Heart left ventricle (tissue), 16 donors: Measurements from ENCODE around the gene ETV4. TPM values are rescaled to one million over a fixed set of nuclear protein-coding genes. Genes with fewer than 3 reads are reported as not detected.

ENCODE experiments used
- ATAC-seq, 4 donors: fragments of 200-7000 bp; cut with Tn5 transposase; one replicate each; pipeline ENCODE4 v1.9.1; 2020 to 2022; ENCODE audit warnings: moderate library complexity in 4 of 4, mild to moderate bottlenecking in 3 of 4, moderate number of reproducible peaks in 1 of 4
- DNase-seq, 5 donors: peaks; one replicate each; pipeline ENCODE4 v3.0.0-alpha.2; 2020
- H3K27ac ChIP-seq, 12 donors: fragments of 200-600 bp; sonication (generic) in 4 of 12; one replicate each; pipeline versions ENCODE4 v1.5.0 to v1.8.0; 2016 to 2022; ENCODE audit warnings: mild to moderate bottlenecking in 2 of 12
- H3K27me3 ChIP-seq, 9 donors: fragments of 200-600 bp; sonication (generic) in 2 of 9; one replicate each; pipeline versions ENCODE4 v1.5.1 to v1.8.0; 2016 to 2022; ENCODE audit warnings: mild to moderate bottlenecking in 3 of 9
- H3K36me3 ChIP-seq, 9 donors: fragments of 200-600 bp; sonication (generic) in 2 of 9; one replicate each; pipeline versions ENCODE4 v1.5.0 to v1.8.0; 2018 to 2022; ENCODE audit warnings: mild to moderate bottlenecking in 2 of 9
- H3K4me1 ChIP-seq, 12 donors: fragments of 200-600 bp; sonication (generic) in 4 of 12; one replicate each; pipeline versions ENCODE4 v1.5.0 to v1.8.0; 2016 to 2022; ENCODE audit warnings: mild to moderate bottlenecking in 3 of 12
- H3K4me3 ChIP-seq, 12 donors: fragments of 200-600 bp; sonication (generic) in 4 of 12; one replicate each; pipeline versions ENCODE4 v1.5.0 to v1.8.0; 2017 to 2022; ENCODE audit warnings: mild to moderate bottlenecking in 9 of 12, moderate library complexity in 4 of 12
- H3K9me3 ChIP-seq, 12 donors: fragments of 200-600 bp; sonication (generic) in 4 of 12; one replicate each; pipeline versions ENCODE4 v1.5.0 to v1.8.0; 2016 to 2022; ENCODE audit warnings: mild to moderate bottlenecking in 1 of 12
- CTCF ChIP-seq, 12 donors: fragments of 200-600 bp; sonication (generic) in 4 of 12; IDR thresholded peaks; one replicate each; pipeline versions ENCODE4 v1.5.0 to v1.8.0; 2018 to 2022; ENCODE audit warnings: antibody characterized with exemption in 12 of 12, mild to moderate bottlenecking in 5 of 12
- POLR2A ChIP-seq, 2 donors: fragments of 450-650 bp; IDR thresholded peaks; one replicate each; pipeline ENCODE4 v1.6.1; 2017; ENCODE audit warnings: antibody characterized with exemption in 2 of 2, mild to moderate bottlenecking in 2 of 2, moderate library complexity in 2 of 2
- whole genome bisulfite sequencing, 4 donors: extraction: QIAGEN DNeasy Blood & Tissue Kit in 2 of 4; methylation state at CpG; one replicate each; pipeline versions ENCODE4 v1.1.5 to v1.1.7; 2013 to 2018; 5-methylcytosine and 5-hydroxymethylcytosine counted together
- intact Hi-C, 10 donors: fragments of 100-400 bp; cut with DNase I; formaldehyde crosslinking; loops; one replicate each; pipeline versions ENCODE4 v1.11.1 to v1.14.2; 2022
- polyA plus RNA-seq, 2 donors: library from polyadenylated mRNA; stranded (reverse); fragments of 200-250 nt; gene quantifications; one replicate each; pipeline ENCODE4 v1.2.3, GENCODE V29; 2013
- total RNA-seq, 9 donors: library from RNA; depleted of rRNA in 2 of 9; stranded (reverse); fragments of >200 nt in 2 of 9; fragmentation: NEBNext Ultra II Directional in 3 of 9; extraction: Animal tissue kit (Norgen Biotek cat#: 25700) in 3 of 9; gene quantifications; one replicate each; pipeline versions ENCODE4 v1.1.0 to v1.2.4, GENCODE V29; 2016 to 2023
- donor health status: ischemic (EF 13 %, LVEDD 7.1; RV severe dilation, severe dysfunction).
- donor health status: healthy with polysubstance abuse.
- donor health status: DM: no; HTN: yes; CAD: no.
- donor health status: DM: no; HTN: no; CAD: no.
- donor health status: ischemic (EF 25% LVEDD 6.9; RV normal size, moderate dysfunction).
- donor health status: ischemic (EF 25% LVEDD 5.7; RV mildly dilated, moderate dysfunction).
- donor health status: healthy.
- donor health status: DM: yes; HTN: yes; CAD: no.
- donor health status: ischemic (EF 35%, LVEDD 5.7; RV mildly dilated, moderate dysfunction).
- donor health status: nonischemic (EF 11% LVEDD 7.7; RV severe dilation, severe dysfunction).
- donor health status: DM: yes; HTN: yes; CAD: no.
- donor health status: PGD.
- donor health status: ischemic (EF 29% LVEDD 5.4; RV normal size, mild dysfunction).
- donor health status: nonischemic (EF 23%, LVEDD 6.1; RV moderate dilation, normal function).

ETV4 gene
- total and polyA plus RNA-seq, 11 donors, result 0.30 to 1.7 (median 0.74) TPM

DNA sequence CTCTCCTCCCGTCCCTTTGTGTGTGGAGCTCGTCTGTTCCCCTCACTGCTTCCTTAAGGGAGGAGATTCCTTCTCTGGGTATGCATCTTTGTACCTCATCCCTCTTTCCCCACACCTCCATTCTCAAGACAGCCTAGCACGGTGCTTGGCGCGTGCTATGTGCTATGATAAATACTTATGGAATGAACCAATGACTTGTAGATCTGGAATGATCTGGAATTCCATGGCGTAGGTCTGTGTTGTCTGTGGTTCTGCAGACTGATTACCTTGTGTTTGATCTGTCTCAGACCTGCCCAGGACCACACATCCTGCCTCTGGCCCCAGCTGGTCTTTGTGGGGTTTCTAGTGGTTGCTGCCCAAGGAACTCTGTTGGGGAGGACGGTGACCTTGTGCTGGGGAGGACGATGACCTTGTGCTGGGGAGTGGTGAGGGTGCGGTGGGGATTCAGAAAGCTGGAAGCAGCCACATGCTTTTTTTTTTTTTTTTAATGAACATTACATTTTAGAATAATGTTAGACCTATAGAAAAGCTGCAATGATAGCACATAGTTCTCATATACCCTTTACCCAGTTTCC, 33.5 kb upstream of the ETV4 start:
- H3K9me3 ChIP-seq, result no peaks in the 10 kb centered on the region
- WGBS, 4 donors, result 70 to 82% (median 74%) methylated on average over 9 of the region's 9 CpGs
- no peak overlapping the region for H3K4me3 ChIP-seq
- ATAC-seq, result no peak
- no peaks in the 10 kb centered on the region for H3K27me3 ChIP-seq
- peaks cover 0 to 57% (median 40%) of the 10 kb centered on the region in 12 donors for H3K4me1 ChIP-seq
- peak overlapping the region in 6 of 12 donors; percentile 42 to 75 (median 70) for H3K27ac ChIP-seq
- DNase-seq, result no peak
- no peaks in the 10 kb centered on the region for H3K36me3 ChIP-seq
- TF ChIP-seq POLR2A (IDR thresholded peaks at IDR 0.05), result no peak
- no peak for TF ChIP-seq CTCF (IDR thresholded peaks at IDR 0.05)
- intact Hi-C loops, result loop anchor here (2.0 to 10.0 kb wide), 8 partner anchors 53 to 185 kb away; partner anchors contain the start of gene SOST (in 3 of the 10)

GRCh38 chr17:43578699-43579565, 32.8 kb upstream of the ETV4 start:
- no peak overlapping the region for H3K4me3 ChIP-seq
- H3K4me1 ChIP-seq, result peaks cover 0 to 57% (median 40%) of the 10 kb centered on the region in 12 donors
- peak in 3 of 4 donors; percentile 17 to 66 (median 25) for ATAC-seq
- WGBS, 4 donors, result 45 to 57% (median 53%) methylated on average over 11 to 13 of the region's 13 CpGs
- intact Hi-C loops, result loop anchor here (1.0 to 10.0 kb wide), 7 partner anchors 68 to 186 kb away; partner anchors contain the start of gene SOST (in 3 of the 10)
- TF ChIP-seq CTCF (IDR thresholded peaks at IDR 0.05), result no peak
- no peak for TF ChIP-seq POLR2A (IDR thresholded peaks at IDR 0.05)
- H3K36me3 ChIP-seq, result no peaks in the 10 kb centered on the region
- H3K27ac ChIP-seq, result peak overlapping the region in 10 of 12 donors; percentile 25 to 77 (median 66)
- peak in 1 of 5 donors; percentile 39 for DNase-seq
- no peaks in the 10 kb centered on the region for H3K9me3 ChIP-seq
- H3K27me3 ChIP-seq, result no peaks in the 10 kb centered on the region

- Histone ChIP-seq H3K27ac (peak overlapping the region in 10 of 12 donors; percentile 25 to 77 (median 70)), H3K36me3 (no peaks in the 10 kb centered on the region), H3K9me3 (no peaks in the 10 kb centered on the region), H3K4me3 (no peak overlapping the region), H3K4me1 (peaks cover 0 to 57% (median 40%) of the 10 kb centered on the region in 12 donors), H3K27me3 (no peaks in the 10 kb centered on the region)
- intact Hi-C loops, result loop anchor here (1.0 to 10.0 kb wide), 7 partner anchors 68 to 186 kb away; partner anchors contain the start of gene SOST (in 3 of the 10)
- DNase-seq (no peak), ATAC-seq (peak in 2 of 4 donors; percentile 5 to 6)
- no peak for TF ChIP-seq CTCF (IDR thresholded peaks at IDR 0.05)
- TF ChIP-seq POLR2A (IDR thresholded peaks at IDR 0.05), result no peak
- WGBS, 4 donors, result 63 to 81% (median 73%) methylated on average over 1 of the region's 1 CpG
Measured at GRCh38 chr17:43578404-43578698, 32.2 kb upstream of the ETV4 start.
